Effector CD4-positive, alpha-beta T cell (primary cell): ENCODE data around the gene ELOA.
"Not testable (repeated sequence)": the region's sequence is repeated elsewhere in the genome, so short reads cannot be mapped to it uniquely, and the experiment has no call there.

Experiments used
- DNase-seq: peaks from one replicate; pipeline ENCODE4 v3.0.0-alpha.2; 2020

The ELOA gene

DNA sequence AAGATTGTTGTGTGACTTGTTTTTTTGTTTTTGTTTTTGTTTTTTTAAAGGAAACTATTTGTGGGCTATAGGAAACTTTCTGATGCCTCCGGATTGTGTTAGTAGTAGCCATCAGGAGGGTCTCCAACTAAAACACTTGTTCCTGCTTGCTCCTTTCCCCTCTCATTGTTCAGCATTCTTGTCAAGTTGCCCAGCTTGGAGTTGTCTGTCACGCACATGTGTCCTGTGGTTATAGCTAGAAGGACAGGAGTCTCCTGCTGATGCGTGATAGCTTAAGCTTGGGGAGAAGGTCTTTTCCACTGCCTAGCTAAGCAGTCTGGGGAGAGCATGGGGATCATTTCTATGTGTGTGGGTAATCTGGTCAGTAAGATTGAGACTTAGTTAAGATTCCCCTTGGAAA, 44.4 kb downstream of the ELOA start:
- DNase-seq, result no peak

DNA sequence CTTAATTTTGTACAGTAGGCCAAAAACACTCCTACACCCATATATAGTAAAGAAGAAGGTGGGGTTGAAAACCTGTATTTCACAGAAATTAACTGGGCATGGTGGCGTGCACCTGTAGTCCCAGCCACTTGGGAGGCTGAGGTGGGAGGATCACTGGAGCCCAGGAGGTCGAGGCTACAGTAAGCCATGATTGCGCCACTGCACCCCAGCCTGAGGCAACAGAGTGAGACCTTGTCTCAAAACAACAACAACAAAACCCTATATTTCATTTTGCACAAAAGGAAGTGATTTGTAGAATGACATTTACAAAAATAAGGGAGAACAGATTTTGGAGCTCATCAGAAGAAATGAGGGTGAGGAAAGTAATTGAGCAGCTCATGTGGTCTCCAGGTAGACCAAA, 45.4 kb downstream of the ELOA start:
- DNase-seq, result no peak

DNA sequence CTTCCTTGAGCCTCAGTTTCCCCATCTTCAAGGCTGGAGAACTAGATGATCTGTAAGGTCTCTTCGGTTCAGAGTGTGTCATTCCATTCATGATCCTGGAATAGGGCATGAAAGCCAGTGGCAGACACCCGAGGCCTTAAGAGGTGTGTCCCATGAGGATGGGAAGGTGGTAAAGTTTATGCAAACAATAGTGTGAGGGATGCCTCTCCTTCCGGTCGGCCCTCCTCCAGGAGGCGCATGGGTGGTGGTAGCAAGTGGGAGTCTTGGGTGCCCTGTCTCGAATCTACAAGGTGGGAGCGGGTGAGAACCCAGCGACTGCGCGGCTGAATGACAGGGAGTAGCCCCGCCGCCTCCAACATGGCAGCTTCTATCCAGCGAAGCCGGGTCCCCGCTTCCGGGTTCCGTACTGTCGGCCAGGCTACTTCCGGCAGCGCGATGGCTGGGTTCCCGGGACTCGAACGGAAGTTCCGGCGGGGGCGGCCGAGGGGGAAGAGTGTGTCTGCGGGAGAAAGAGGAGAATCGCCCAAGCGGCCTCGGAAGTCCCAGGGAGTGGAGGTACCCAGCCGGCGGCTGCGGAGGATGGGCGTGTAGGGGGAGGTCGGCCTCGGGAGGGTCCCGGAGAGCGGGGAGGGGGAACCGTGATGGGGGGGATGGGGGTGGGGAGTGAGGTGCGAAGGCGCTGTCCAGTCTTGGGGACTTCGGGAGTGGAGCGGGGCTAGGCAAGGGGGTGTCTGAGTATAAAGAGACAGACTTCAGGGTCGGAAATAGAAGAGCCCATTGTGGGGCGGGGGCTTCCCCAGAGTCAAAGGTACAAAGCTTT, 47.6 kb downstream of the ELOA start, which contains the start of gene LYPLA2:
LYPLA2 (plus strand) TSS at position 450 of the 820 bp plus-strand sequence. CDS start 1,538 bp downstream, outside the sequence.
- DNase-seq, result peak; percentile 81

DNA sequence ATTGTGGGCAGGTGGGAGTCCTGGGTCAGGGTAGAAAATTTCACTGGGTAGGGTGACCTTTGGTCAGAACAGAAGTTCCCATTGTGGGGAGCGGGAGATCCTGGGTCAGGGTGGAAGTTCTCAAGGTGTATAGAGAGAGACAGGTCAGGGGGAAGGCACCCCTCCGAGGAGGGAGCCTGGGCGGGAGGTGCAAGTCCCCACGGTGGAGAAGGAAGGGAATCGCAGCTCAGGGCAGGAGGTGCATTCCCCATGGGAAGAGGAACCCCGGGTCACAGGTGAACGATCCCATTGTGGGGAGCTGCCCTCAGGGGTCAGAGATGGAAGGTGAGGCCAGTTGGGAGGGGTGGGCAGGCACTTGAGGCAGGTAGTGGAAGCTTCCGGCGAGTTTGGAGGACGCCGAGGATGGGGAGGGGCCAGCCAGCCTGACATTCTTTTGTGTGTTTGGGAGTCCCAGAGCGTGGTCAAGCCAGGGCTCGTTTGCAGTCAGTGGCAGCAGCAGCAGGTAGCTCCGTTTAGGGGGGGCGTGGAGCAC, 48.3 kb downstream of the ELOA start:
- DNase-seq, result no peak

DNA sequence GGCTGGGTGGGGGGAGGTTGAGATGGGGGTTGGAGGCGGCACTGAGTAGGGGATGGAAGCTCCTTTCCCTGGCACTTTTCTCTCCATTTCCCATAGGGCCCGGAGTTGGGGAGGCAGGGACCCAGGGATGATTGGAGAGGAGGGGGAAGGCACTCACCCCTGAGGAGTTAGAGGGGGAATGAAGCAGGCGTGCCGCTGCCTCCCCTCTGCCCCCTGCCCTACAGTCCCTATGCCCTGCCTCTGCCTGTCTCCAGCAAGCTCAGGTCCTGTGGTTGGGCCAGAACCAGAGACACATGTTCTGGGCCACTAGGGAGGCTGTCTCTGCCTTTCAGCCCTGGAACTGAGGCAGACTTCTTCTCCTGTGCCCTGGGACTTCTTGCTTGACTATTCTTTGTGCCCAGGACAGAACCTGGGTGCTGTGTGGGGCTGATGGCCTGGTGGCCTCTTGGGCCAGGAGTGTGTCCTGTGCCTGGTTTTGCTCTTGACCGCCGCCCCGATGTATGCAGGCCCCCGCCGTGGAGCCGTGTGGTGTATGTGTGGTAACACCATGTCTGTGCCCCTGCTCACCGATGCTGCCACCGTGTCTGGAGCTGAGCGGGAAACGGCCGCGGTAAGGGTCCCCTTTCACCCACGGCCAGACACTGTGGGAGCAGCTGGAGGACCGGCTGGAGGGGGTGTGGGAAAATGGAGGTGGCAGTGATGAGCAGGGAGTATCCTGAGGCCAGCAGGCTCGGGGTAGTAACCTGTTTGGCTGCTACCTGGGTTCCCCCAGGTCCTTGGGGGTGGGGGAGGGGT, 49.1 kb downstream of the ELOA start:
- no peak for DNase-seq

DNA sequence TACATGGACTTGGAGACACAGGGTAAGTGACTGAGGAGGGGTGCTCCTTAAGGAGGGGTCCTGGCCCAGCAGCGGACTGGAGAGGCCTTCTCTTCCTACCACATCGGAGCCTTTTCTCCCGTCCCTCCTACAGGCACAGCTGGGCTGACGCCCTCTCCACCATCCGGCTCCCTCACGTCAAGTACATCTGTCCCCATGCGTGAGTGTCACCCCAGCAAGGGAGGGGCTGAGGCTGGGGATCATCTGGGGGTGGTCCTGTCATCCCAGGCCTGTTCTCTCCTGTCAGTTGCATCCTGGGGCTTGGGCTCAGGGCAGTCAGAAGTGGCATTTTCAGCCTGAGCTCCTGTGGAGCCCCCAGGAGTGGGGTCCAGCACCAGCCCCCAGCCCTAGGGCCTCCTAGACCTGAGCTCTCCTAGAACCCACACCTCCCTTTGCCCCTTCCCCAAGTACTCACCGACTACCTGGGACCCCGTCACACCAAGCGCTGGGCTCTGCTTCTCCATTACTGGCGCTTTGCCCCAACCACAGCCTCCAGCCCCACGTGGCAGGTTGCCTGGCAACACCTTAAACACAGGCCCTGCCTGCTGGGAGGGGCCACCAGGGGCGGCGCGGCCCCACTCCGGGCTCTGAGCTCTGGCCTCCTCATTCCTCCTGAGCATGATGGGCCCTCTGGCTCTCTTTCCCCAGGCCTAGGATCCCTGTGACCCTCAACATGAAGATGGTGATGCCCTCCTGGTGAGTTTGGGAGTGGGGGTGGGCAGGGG, 49.9 kb downstream of the ELOA start:
- DNase-seq, result no peak

DNA sequence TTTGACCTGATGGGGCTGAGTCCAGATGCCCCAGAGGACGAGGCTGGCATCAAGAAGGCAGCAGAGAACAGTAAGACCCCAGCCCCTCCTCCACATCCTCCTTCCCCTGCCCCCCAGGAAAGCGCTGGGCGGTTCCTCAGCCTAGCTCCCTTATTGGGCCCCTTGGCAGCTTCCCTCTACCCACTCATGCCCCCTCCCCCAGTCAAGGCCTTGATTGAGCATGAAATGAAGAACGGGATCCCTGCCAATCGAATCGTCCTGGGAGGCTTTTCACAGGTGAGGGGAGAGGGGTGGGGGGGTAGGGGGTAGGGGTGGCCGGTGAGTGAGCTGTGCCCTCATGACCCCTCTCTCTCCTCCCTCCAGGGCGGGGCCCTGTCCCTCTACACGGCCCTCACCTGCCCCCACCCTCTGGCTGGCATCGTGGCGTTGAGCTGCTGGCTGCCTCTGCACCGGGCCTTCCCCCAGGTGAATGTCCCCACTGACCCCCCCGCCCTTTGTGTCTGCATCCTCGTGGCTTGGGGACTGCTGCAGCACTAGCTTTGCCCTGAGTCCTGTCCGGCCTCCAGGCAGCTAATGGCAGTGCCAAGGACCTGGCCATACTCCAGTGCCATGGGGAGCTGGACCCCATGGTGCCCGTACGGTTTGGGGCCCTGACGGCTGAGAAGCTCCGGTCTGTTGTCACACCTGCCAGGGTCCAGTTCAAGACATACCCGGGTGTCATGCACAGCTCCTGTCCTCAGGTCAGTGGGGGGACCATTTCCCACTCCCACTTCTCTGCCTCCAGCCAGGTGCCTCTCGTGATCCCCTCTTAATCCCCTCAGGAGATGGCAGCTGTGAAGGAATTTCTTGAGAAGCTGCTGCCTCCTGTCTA, 50.8 kb downstream of the ELOA start:
- DNase-seq, result no peak

DNA sequence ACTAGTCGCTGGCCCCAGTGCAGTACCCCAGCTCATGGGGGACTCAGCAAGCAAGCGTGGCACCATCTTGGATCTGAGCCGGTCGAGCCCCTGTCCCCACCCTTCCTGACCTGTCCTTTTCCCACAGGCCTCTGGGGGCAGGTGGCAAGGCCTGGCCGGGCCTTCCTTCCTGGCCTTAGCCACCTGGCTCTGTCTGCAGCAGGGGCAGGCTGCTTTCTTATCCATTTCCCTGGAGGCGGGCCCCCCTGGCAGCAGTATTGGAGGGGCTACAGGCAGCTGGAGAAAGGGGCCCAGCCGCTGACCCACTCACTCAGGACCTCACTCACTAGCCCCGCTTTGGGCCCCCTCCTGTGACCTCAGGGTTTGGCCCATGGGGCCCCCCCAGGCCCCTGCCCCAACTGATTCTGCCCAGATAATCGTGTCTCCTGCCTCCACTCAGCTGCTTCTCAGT, 51.5 kb downstream of the ELOA start:
- DNase-seq, result not testable (repeated sequence)

DNA sequence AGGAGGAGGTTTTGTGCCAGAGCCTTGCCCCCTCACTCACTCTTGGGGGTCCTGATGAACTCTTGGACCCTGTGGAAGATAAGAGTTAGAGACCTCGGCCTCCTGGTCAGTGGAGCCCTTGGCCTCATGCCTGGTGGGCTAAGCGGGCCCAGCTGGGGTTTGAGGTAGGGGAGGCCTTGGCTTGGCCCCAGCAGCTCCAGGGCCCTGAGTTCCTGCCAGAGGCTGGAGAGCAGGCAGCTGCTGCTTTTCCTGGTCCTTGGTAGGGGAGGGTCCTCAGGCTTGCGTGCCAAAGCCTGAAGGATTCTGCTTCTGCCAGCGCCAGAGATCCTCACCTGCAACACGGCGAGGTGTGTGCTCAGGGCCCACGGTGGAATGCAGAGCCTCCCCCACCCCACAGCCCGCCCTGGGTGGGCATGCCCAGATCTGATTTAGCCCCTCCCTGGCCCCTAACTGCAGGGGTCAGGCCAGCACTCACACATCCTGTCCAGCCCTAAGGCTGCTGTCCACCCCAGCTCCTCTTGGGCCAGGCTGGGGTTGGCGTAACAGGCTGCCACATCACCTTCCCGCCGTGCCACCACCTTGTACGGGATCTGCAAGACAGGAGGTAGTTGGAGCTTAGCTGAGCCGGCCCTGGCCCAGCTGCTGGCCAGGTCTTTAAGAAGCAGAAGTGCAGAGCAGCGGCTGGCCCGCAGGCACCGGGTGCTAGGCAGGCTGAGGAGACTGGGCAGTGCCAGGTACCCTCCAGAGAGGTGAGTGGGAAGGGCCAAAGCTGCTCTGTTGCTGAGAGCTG, 52.6 kb downstream of the ELOA start:
- DNase-seq, result no peak

DNA sequence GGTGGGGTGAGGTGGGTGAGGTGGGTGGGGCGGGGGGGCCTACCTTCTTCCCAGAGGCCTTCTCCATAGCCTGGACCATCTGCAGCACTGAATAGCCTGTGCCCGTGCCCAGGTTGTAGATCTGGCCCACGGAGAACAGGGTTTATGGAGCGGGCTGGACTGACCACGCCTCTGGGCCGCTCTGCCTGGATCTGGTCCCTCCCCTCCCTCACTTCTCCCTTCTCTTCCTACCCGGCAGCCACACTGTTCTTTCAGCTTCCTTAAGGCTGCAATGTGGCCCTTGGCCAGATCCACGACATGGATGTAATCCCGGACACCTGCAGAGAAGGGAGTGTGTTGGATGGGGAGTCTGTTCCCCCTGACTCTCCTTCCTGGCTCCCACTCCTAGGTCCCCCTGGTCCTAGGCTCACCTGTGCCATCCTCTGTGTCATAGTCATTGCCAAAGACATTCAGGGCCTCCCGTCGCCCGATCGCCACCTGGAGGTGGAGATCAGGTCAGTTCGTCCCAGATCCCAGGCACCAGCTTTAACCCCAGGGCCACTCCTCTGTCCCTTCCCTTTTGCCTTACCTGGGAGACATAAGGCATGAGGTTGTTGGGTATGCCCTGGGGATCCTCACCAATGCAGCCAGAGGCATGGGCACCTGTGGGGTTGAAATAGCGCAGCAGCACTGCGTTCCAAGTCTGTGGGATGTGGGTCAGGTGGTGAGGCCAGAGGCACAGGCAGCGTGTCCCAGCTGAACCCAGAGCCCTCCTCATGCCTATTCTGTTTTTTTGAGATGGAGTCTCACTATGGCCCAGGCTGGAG, 53.4 kb downstream of the ELOA start:
- DNase-seq, result no peak

DNA sequence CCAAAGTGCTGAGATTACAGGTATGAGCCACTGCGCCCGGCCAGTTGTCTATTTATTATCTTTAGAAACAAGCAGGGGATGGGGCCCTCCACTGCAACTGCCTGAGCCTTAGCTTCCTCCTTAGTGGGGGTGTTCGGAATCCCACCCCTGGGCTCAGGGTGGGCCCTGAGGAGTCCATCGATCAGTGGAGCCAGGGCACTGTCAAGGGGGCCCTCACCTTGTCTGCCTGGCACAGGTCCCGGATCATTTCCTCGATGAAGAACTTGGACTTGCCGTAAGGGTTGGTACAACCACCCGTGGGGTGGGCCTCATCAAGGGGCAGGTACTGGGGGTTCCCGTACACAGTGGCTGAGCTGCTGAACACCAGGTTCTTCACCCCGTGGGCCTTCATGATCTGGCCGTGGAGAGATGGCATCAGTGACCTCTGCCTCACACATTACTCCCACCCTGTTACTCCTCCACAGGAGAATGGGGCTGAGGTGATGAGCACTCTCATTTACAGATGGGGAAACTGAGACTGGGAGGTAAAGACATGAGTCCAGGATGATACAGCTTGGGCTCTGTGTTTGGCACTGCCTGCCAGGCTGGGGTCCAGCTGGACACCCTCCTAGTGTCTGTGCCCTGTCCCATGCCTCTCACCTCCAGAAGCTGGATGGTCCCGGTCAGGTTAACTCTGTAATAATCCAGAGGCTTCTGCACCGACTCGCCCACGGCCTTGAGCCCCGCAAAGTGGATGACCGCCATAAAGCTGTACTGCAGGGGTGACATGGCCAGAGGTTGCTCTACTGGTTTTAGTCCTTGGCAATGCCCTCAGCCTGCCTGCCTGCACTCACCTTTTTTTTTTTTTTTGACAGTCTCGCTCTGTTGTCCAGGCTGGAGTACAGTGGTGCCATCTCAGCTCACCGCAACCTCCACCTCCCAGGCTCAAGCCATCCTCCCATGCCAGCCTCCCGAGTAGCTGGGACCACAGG, 54.5 kb downstream of the ELOA start:
- DNase-seq, result no peak

DNA sequence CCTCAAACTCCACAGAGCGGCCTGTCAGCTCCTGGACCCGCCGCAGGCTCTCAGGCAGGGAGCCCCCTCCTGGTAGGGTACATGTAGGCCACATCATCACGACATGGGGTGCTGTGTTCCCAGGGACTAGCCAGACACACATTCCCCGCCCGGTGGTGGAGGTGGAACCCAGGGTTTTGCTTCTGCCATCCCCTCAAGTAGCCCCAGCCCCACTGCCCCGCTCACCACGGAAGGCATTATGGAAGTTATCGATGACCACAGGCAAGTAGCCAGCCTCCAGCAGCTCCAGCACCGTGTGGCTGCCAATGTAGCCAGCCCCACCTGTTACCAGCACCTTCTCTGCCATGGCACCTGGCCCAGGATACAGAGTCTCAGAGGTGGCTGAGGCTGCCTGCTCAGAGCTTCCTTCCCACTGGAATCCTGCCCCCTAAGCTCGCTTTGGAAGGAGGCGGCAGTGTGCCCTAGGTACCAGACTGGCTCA, 55.4 kb downstream of the ELOA start:
- DNase-seq, result no peak

DNA sequence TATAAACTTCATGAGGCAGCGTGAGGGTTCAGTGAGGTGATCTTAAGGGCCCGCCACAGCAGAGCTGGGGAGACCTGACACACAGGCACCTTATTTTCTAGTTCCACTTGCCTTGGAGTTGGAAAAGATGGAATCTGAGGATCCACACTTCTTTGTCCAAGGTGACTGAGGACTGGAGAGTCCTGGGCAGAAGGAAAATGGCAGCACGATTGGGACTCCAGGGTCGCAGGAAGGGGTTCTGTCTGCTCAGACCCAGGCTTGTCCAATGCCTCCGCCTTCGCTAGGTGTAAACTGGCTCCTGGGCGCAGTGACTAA, 55.9 kb downstream of the ELOA start:
- no peak for DNase-seq

DNA sequence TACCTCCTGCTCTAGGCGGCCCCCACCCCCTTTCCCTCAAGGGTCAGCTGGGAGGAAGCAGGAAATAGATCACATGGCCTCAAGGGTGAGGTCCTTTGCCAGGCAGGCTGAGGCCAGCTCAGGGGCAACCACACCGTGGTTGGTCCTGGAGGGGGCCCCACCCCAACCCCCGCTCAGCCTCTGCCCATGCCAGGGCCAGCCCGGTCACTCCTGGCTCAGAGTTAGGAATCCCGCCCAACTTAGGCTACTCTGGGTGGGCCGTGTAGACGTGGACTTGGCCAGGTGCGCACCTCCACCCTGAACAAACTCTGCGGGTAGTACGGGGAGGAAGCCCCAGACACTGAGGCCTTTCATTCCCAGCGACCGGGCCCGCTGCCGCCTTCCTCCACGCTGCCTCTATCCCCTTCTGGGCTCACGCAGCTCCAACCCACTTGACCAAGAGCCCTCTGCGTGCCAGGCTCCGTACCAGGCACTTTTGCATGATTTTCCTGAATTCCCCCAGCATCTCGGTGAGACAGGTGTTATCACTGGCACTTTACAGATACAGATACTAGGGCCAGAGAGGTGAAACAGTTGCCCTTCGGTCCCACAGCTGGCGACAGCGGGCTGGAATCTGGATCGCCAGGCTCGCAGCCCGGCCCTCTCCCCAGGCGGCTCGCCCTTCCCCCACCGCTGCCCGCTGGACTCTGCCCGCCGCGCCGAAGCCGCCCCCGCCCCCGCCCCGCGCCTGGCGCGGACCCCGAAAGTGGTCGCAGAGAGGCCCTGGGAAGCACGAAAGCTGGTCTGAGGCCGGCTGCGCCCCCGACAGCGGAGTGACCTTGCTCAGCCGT, 56.5 kb downstream of the ELOA start:
- no peak for DNase-seq

DNA sequence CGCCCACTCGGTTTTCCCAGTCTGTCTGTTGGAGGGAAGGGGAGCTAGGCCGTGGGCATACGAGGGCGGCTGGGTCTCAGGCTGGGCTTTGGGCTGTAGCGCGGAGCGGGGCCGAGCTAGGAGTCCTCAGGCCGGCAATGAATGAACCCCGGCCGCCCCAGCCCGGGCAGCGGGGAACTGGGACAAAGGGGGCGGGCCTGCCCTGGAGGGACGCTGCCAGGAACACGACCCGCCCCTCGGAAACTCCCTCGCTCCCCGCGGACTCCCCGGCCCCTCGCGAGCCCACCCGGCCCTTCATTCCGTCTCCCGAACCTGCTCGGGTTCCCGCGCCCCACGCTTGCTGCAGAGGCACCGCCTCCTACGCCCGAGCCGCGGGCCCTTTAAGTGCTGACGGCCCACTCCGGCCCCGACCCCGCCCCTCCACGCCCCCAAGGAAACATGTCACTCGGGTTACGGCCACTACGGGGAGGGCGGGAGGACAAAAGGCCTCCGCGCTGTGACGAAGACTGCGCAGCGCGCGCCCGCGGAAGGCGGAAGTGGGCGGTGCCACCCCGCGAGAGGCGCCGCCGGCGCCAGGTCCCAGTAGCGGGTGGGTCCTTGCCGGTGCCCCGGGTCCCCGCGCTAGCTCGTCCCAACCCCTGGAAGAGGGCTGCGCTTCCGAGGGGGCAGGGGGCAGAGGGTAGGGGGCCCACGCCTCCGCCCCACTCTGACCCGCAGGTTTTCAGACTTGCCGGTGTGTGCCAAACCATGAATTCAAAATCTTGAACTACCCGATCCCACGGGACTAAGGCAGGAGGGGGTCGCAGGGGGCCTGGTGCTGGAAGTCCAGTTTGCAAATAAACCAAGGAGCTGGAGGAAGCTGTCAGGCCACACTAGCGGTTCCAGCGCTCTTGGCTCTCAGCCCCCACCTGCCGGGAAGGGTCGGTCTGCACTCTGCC, 57.4 kb downstream of the ELOA start, which contains the start of gene GALE:
GALE (minus strand) TSS at position 355 of the 938 bp plus-strand sequence. CDS start 1,747 bp downstream, outside the sequence.
- DNase-seq, result peak; percentile 94

DNA sequence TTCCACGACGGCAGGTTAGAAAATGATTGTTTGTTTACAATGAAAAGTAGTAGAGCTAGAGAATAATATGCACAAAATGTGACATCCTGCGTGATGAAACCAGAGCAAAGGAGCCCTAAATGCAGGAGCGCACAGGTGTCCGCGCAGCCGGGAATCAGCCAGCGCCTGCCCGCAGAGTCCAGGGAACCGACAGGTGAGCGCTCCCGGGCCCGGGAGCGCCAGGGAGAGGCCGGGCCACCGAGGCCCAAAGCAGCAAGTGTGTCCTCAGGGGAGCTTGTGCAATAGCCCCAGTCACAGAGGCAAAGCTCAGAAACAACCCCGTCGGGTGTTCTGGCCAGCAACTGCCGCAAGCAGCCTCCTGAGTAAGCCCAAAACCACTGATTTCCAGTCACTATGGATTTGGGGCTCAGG, 58.1 kb downstream of the ELOA start:
- no peak for DNase-seq

DNA sequence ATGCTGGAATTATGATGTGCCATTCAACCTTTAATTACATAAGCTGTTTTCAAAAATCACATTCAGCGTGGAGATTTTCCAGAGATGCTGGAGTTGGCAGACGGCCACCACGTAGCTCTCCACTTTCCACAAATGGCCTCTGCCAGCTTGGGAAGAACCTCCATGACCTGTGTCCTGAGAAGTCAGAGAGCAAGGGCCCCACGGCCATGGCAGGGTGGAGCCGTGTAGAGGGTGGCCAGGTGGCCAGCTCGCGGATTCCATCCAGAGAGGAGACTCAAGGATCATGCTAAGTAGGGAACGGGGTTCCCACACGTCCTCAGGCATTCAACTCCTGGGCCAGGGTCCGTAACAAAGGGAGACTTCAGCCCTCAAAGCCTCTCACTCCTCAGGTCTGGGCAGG, 58.6 kb downstream of the ELOA start:
- no peak for DNase-seq
